ENCODE results near the gene PCGF5.

- TF ChIP-seq EZH2phosphoT487 (IDR thresholded peaks at IDR 0.05; ENCODE audit: unreplicated experiment) (no peak), CTCF (conservative IDR thresholded peaks at IDR 0.05; ENCODE audit: low read depth in 2 of 2) (no peak), POLR2AphosphoS5 (IDR thresholded peaks at IDR 0.05; ENCODE audit: low read depth) (no peak), ETS1 (IDR thresholded peaks at IDR 0.05) (no peak), REST (IDR thresholded peaks at IDR 0.05; ENCODE audit: unreplicated experiment) (no peak)
Observed at GRCh38 chr10:91249700-91250099, 29.2 kb downstream of the PCGF5 start.

All from GM23338 (cell line).